ENCODE data around the gene TMSB10. TPM values are rescaled to one million over a fixed set of nuclear protein-coding genes. Genes with fewer than 3 reads are reported as not detected.

TMSB10 gene
- total and polyA plus RNA-seq, 2 experiments from 2014 or later, result 834 to 2,942 TPM

DNA sequence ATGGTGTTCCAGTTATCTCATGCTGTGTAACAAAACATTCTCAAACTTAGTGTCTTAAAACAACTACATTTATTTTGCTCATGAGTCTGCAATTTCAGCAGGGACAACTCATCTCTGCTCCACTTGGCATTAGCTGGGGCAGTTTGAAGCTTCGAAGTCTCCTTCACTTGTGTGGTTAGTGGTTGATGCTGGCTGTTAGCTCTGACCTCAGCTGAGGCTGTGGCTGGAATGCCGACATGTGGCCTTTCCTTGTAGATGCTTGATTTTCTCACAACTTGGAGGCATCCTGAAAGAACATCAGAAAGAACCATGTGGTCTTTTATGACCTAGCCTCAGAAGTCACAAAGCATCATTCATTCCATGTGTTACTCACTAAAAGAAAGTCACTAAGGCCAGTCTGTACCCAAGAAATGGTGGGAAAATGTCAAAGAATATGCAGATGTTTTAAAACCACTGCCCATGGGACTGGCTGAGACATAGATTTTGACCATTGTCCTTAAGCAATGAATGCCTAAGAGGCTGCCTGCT is 3.8 kb upstream of the TMSB10 start (continued):
- TF ChIP-seq NANOG (IDR thresholded peaks at IDR 0.05; ENCODE audit: borderline replicate concordance) (no peak), ZNF114 (CRISPR knock-in tag; IDR thresholded peaks at IDR 0.05) (no peak), EZH2phosphoT487 (IDR thresholded peaks at IDR 0.05; ENCODE audit: unreplicated experiment) (no peak), EZH2 (IDR thresholded peaks at IDR 0.05; ENCODE audit: low read depth, unreplicated experiment) (no peak)
- TF ChIP-seq, protein P1, sequence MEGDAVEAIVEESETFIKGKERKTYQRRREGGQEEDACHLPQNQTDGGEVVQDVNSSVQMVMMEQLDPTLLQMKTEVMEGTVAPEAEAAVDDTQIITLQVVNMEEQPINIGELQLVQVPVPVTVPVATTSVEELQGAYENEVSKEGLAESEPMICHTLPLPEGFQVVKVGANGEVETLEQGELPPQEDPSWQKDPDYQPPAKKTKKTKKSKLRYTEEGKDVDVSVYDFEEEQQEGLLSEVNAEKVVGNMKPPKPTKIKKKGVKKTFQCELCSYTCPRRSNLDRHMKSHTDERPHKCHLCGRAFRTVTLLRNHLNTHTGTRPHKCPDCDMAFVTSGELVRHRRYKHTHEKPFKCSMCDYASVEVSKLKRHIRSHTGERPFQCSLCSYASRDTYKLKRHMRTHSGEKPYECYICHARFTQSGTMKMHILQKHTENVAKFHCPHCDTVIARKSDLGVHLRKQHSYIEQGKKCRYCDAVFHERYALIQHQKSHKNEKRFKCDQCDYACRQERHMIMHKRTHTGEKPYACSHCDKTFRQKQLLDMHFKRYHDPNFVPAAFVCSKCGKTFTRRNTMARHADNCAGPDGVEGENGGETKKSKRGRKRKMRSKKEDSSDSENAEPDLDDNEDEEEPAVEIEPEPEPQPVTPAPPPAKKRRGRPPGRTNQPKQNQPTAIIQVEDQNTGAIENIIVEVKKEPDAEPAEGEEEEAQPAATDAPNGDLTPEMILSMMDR (conservative IDR thresholded peaks at IDR 0.05; ENCODE audit: low read depth in 2 of 2), result no peak
- TF ChIP-seq, protein P2, sequence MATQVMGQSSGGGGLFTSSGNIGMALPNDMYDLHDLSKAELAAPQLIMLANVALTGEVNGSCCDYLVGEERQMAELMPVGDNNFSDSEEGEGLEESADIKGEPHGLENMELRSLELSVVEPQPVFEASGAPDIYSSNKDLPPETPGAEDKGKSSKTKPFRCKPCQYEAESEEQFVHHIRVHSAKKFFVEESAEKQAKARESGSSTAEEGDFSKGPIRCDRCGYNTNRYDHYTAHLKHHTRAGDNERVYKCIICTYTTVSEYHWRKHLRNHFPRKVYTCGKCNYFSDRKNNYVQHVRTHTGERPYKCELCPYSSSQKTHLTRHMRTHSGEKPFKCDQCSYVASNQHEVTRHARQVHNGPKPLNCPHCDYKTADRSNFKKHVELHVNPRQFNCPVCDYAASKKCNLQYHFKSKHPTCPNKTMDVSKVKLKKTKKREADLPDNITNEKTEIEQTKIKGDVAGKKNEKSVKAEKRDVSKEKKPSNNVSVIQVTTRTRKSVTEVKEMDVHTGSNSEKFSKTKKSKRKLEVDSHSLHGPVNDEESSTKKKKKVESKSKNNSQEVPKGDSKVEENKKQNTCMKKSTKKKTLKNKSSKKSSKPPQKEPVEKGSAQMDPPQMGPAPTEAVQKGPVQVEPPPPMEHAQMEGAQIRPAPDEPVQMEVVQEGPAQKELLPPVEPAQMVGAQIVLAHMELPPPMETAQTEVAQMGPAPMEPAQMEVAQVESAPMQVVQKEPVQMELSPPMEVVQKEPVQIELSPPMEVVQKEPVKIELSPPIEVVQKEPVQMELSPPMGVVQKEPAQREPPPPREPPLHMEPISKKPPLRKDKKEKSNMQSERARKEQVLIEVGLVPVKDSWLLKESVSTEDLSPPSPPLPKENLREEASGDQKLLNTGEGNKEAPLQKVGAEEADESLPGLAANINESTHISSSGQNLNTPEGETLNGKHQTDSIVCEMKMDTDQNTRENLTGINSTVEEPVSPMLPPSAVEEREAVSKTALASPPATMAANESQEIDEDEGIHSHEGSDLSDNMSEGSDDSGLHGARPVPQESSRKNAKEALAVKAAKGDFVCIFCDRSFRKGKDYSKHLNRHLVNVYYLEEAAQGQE (IDR thresholded peaks at IDR 0.05; ENCODE audit: unreplicated experiment), result no peak
- TF ChIP-seq, protein P3, sequence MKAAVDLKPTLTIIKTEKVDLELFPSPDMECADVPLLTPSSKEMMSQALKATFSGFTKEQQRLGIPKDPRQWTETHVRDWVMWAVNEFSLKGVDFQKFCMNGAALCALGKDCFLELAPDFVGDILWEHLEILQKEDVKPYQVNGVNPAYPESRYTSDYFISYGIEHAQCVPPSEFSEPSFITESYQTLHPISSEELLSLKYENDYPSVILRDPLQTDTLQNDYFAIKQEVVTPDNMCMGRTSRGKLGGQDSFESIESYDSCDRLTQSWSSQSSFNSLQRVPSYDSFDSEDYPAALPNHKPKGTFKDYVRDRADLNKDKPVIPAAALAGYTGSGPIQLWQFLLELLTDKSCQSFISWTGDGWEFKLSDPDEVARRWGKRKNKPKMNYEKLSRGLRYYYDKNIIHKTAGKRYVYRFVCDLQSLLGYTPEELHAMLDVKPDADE (IDR thresholded peaks at IDR 0.05), result no peak

DNA sequence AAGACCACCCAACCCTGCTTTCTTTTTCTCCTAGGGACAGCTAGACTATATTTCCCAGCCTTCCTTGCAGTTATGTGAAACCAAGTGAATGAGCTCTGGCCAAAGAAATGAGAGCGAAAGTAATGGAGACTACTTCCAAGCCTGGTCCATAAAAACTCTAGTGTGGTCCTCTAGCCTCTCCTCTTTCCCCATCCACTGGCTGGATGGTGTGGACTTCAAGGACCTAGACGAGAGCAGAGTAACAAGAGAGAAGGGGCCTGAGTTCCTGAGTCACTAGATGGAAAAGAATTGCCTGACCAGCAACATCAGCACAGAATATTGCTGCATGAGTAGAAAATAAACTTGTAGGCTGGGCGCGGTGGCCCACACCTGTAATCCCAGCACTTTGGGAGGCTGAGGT is 2.9 kb upstream of the TMSB10 start:
- H3K27me3 ChIP-seq (ENCODE audit: insufficient read depth), result peaks cover 23% of the 10 kb centered on the region
- no peak overlapping the region for H3K4me2 ChIP-seq
- no peak overlapping the region for H3K27ac ChIP-seq (ENCODE audit: low read depth)
- peaks cover 10% of the 10 kb centered on the region for H3K4me1 ChIP-seq (ENCODE audit: insufficient read depth)
- peaks cover 3% of the 10 kb centered on the region; the same call in 1 of the 2 replicates for H3F3A ChIP-seq (replicated peaks; ENCODE audit: low read depth)
- peaks cover 14% of the 10 kb centered on the region; the same call in 1 of the 3 replicates for H3K36me3 Mint-ChIP-seq (ENCODE audit: low read depth)
- peaks cover 24% of the 10 kb centered on the region; the same call in 2 of the 3 replicates for H3K4me1 Mint-ChIP-seq
- DNase-seq (ENCODE audit: low spot score) (no peak), ATAC-seq (no peak)
- H3K79me2 ChIP-seq (replicated peaks; ENCODE audit: insufficient read depth), result peaks cover 7% of the 10 kb centered on the region
- no peak overlapping the region for H3K27ac Mint-ChIP-seq
- no peaks in the 10 kb centered on the region for H3K9me3 Mint-ChIP-seq
- H3K27me3 Mint-ChIP-seq (ENCODE audit: insufficient read depth, low read depth, poor library complexity), result peaks cover 23% of the 10 kb centered on the region
- no peak overlapping the region for H3K4me3 Mint-ChIP-seq
- H2AFZ ChIP-seq, result no peak overlapping the region
- H4K20me1 ChIP-seq (replicated peaks; ENCODE audit: insufficient read depth), result no peaks in the 10 kb centered on the region
- H3K9me2 ChIP-seq (ENCODE audit: insufficient read depth), result 0 out of 2 replicates have a peak, but pooled peaks cover 5% of the 10 kb centered on the region
- no peak overlapping the region for H3K4me3 ChIP-seq
- H3K36me3 ChIP-seq (ENCODE audit: insufficient read depth), result no peaks in the 10 kb centered on the region
- TF ChIP-seq, protein P4, sequence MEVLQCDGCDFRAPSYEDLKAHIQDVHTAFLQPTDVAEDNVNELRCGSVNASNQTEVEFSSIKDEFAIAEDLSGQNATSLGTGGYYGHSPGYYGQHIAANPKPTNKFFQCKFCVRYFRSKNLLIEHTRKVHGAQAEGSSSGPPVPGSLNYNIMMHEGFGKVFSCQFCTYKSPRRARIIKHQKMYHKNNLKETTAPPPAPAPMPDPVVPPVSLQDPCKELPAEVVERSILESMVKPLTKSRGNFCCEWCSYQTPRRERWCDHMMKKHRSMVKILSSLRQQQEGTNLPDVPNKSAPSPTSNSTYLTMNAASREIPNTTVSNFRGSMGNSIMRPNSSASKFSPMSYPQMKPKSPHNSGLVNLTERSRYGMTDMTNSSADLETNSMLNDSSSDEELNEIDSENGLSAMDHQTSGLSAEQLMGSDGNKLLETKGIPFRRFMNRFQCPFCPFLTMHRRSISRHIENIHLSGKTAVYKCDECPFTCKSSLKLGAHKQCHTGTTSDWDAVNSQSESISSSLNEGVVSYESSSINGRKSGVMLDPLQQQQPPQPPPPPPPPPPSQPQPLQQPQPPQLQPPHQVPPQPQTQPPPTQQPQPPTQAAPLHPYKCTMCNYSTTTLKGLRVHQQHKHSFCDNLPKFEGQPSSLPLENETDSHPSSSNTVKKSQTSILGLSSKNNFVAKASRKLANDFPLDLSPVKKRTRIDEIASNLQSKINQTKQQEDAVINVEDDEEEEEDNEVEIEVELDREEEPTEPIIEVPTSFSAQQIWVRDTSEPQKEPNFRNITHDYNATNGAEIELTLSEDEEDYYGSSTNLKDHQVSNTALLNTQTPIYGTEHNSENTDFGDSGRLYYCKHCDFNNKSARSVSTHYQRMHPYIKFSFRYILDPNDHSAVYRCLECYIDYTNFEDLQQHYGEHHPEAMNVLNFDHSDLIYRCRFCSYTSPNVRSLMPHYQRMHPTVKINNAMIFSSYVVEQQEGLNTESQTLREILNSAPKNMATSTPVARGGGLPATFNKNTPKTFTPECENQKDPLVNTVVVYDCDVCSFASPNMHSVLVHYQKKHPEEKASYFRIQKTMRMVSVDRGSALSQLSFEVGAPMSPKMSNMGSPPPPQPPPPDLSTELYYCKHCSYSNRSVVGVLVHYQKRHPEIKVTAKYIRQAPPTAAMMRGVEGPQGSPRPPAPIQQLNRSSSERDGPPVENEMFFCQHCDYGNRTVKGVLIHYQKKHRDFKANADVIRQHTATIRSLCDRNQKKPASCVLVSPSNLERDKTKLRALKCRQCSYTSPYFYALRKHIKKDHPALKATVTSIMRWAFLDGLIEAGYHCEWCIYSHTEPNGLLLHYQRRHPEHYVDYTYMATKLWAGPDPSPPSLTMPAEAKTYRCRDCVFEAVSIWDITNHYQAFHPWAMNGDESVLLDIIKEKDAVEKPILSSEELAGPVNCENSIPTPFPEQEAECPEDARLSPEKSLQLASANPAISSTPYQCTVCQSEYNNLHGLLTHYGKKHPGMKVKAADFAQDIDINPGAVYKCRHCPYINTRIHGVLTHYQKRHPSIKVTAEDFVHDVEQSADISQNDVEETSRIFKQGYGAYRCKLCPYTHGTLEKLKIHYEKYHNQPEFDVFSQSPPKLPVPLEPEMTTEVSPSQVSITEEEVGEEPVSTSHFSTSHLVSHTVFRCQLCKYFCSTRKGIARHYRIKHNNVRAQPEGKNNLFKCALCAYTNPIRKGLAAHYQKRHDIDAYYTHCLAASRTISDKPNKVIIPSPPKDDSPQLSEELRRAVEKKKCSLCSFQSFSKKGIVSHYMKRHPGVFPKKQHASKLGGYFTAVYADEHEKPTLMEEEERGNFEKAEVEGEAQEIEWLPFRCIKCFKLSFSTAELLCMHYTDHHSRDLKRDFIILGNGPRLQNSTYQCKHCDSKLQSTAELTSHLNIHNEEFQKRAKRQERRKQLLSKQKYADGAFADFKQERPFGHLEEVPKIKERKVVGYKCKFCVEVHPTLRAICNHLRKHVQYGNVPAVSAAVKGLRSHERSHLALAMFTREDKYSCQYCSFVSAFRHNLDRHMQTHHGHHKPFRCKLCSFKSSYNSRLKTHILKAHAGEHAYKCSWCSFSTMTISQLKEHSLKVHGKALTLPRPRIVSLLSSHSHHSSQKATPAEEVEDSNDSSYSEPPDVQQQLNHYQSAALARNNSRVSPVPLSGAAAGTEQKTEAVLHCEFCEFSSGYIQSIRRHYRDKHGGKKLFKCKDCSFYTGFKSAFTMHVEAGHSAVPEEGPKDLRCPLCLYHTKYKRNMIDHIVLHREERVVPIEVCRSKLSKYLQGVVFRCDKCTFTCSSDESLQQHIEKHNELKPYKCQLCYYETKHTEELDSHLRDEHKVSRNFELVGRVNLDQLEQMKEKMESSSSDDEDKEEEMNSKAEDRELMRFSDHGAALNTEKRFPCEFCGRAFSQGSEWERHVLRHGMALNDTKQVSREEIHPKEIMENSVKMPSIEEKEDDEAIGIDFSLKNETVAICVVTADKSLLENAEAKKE (CRISPR knock-in tag; IDR thresholded peaks at IDR 0.05), result no peak
- no peak for TF ChIP-seq ZNF114 (CRISPR knock-in tag; IDR thresholded peaks at IDR 0.05)
- TF ChIP-seq, protein P3 (IDR thresholded peaks at IDR 0.05), result no peak
- TF ChIP-seq CREB1 (CRISPR knock-in tag; IDR thresholded peaks at IDR 0.05; ENCODE audit: low read depth), result no peak
- TF ChIP-seq EZH2phosphoT487 (IDR thresholded peaks at IDR 0.05; ENCODE audit: unreplicated experiment), result no peak
- TF ChIP-seq EZH2 (IDR thresholded peaks at IDR 0.05; ENCODE audit: low read depth, unreplicated experiment), result no peak

Data from GM23338 (cell line).